Subcutaneous adipose tissue (tissue), 4 donors: ENCODE measurements around the gene ZCCHC10. TPM values are rescaled to one million over a fixed set of nuclear protein-coding genes. Genes with fewer than 3 reads are reported as not detected.

Experiments
- CTCF ChIP-seq: fragments of 450-650 bp; IDR thresholded peaks from one replicate; pipeline ENCODE4 v1.5.1; 2016; ENCODE audit warnings: low read depth, mild to moderate bottlenecking, control low read depth, antibody characterized with exemption, moderate library complexity
- total RNA-seq, 4 donors: library from RNA; depleted of rRNA; stranded (reverse); fragments of >200 nt; gene quantifications; one replicate each; pipeline ENCODE4 v1.1.0, GENCODE V29; 2016

ZCCHC10 gene
- total RNA-seq, 4 donors from 2014 or later = 9.5 to 22.2 (median 14.8) TPM

- no peak for TF ChIP-seq CTCF
Observed at GRCh38 chr5:133015466-133015865, 10.9 kb downstream of the ZCCHC10 start.

GRCh38 chr5:133006653-133007052, 19.7 kb downstream of the ZCCHC10 start:
- no peak for TF ChIP-seq CTCF

GRCh38 chr5:132999246-132999645, 27.1 kb downstream of the ZCCHC10 start:
- TF ChIP-seq CTCF = no peak

- no peak for TF ChIP-seq CTCF
Observed at GRCh38 chr5:132998556-132998955, 27.8 kb downstream of the ZCCHC10 start.

GRCh38 chr5:132996307-132996706, 30.0 kb downstream of the ZCCHC10 start:
- no peak for TF ChIP-seq CTCF

- TF ChIP-seq CTCF = no peak
Observed at GRCh38 chr5:132987531-132988408, 38.6 kb downstream of the ZCCHC10 start.

- no peak for TF ChIP-seq CTCF
Observed at GRCh38 chr5:132981288-132981687, 45.1 kb downstream of the ZCCHC10 start.
